Measurements from ENCODE around the gene KCNMB1.

KCNMB1 gene

GRCh38 chr5:170337045-170337733 is 52.0 kb downstream of the KCNMB1 start:
- DNase-seq (ENCODE audit: extremely low spot score): no peak
- POLR2A ChIA-PET: no interaction called here
- TF ChIP-seq SP1 (IDR thresholded peaks at IDR 0.05) (no peak), PKNOX1 (IDR thresholded peaks at IDR 0.05) (no peak), LEF1 (IDR thresholded peaks at IDR 0.05; ENCODE audit: borderline replicate concordance) (no peak), HDGF (IDR thresholded peaks at IDR 0.05; ENCODE audit: borderline replicate concordance) (no peak), ZNF384 (IDR thresholded peaks at IDR 0.05) (no peak), ELF4 (IDR thresholded peaks at IDR 0.05) (no peak), FOXA1 (IDR thresholded peaks at IDR 0.05) (no peak)
- CTCF ChIA-PET: no interaction called here

DNA sequence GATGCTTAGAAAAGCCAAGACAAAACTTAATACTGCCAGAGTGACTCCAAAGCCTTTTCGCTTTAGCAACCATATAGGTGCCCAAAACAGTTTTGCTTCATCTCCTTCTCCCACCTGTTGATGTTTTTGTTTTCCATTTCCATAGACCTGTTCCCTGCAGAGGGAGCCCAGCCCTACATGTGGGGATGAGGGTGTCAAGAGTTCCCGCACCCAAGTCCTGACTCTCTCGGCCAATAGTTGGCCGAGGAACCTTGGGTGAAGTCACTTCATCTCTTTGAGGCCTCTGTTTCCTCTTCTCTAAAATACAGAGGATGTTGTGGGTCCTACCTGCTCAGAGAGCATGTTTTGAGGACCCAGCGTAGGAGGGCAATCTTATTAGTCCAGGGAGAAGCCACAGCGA is 53.1 kb downstream of the KCNMB1 start:
- POLR2A ChIA-PET: no interaction called here
- no peak for DNase-seq (ENCODE audit: extremely low spot score)
- CTCF ChIA-PET: no interaction called here
- TF ChIP-seq ARNT (IDR thresholded peaks at IDR 0.05): no peak
- TF ChIP-seq FOXM1 (IDR thresholded peaks at IDR 0.05; ENCODE audit: borderline replicate concordance): no peak
- no peak for TF ChIP-seq FOXK2 (IDR thresholded peaks at IDR 0.05)
- TF ChIP-seq HDGF (IDR thresholded peaks at IDR 0.05; ENCODE audit: borderline replicate concordance): no peak
- no peak for TF ChIP-seq ELF4 (IDR thresholded peaks at IDR 0.05)
- no peak for TF ChIP-seq PKNOX1 (IDR thresholded peaks at IDR 0.05)

DNA sequence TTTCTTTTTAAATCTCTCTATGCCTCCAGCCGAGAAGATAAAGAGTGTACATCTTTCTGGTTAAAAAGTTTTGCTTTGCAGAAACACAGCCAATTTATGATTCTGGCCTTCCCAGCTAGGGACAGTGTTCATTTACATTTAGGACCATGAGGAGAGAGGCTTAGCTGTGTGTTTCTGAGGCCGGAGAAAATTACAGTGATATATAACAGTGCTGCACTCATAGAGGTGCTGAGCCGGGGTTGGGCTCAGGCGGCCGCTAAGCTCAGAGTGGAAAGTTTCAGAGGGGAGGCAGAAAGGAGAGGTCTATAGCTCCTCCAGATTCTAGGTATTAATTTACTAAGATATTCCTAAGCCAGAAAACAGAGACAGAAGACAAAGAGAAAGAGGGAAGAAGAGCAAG is 54.5 kb downstream of the KCNMB1 start:
- no peak for TF ChIP-seq ZNF384 (IDR thresholded peaks at IDR 0.05)
- TF ChIP-seq PKNOX1 (IDR thresholded peaks at IDR 0.05): no peak
- no peak for TF ChIP-seq SP1 (IDR thresholded peaks at IDR 0.05)
- no peak for TF ChIP-seq L3MBTL2 (conservative IDR thresholded peaks at IDR 0.05)
- TF ChIP-seq CTBP1 (IDR thresholded peaks at IDR 0.05; ENCODE audit: borderline replicate concordance): no peak
- TF ChIP-seq SUZ12 (IDR thresholded peaks at IDR 0.05): no peak
- TF ChIP-seq FOXK2 (IDR thresholded peaks at IDR 0.05): no peak
- TF ChIP-seq BHLHE40 (IDR thresholded peaks at IDR 0.05; ENCODE audit: borderline replicate concordance): no peak
- TF ChIP-seq LEF1 (IDR thresholded peaks at IDR 0.05; ENCODE audit: borderline replicate concordance): no peak
- TF ChIP-seq TARDBP (IDR thresholded peaks at IDR 0.05): no peak
- no peak for TF ChIP-seq ARNT (IDR thresholded peaks at IDR 0.05)
- no peak for TF ChIP-seq NFRKB (IDR thresholded peaks at IDR 0.05)
- no peak for TF ChIP-seq FOXA1 (IDR thresholded peaks at IDR 0.05)
- no peak for TF ChIP-seq HDGF (IDR thresholded peaks at IDR 0.05; ENCODE audit: borderline replicate concordance)
- TF ChIP-seq FOXM1 (IDR thresholded peaks at IDR 0.05; ENCODE audit: borderline replicate concordance): no peak
- CTCF ChIA-PET: interaction anchor here (1.0 to 2.0 kb wide), 2 partner anchors 13 to 107 kb away, joined by 3 to 9 read pairs; no protein-coding TSS in a partner anchor
- DNase-seq (ENCODE audit: extremely low spot score): no peak
- POLR2A ChIA-PET: no interaction called here

DNA sequence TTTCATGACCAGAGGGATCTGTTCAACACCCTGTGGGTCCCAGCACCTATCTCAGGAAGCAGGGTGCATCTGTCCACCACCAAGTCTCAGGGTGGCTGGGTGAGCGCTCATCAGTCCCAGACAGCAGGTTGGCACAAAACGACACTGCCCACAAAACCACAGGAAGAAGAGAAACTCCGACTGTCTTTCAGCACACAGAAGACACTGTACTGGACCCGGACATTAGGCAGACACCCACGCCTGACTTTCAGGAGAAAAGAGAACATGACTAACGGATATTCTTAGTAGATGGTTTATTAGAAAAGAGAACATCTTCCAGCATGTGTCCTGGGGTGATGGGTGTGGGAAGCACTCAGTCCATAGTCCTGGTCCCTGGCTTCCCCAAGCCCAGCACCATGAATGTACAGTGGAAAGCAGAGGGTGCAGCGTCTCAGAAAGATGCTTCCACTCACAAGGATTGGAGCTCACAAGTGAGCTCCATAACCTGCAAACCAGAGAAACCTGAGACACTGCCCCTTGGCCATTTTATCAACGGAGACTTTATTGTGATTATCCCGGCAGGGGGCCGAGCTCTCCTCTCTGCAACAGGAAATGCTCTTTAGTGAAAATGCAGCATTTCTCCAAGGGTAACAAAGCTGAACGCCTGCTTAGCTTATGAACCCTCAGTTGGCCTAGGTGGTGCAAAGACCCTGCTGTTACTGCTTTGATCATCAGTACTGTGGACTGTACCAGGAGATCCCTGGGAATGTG is 55.8 kb downstream of the KCNMB1 start:
- ChIA-PET POLR2A (no interaction called here), CTCF (interaction anchor here (1.1 to 2.0 kb wide), 3 partner anchors 67 to 106 kb away, joined by 3 to 9 read pairs (median 3); no protein-coding TSS in a partner anchor)
- no peak for TF ChIP-seq FOXM1 (IDR thresholded peaks at IDR 0.05; ENCODE audit: borderline replicate concordance)
- TF ChIP-seq ARNT (IDR thresholded peaks at IDR 0.05): no peak
- no peak for TF ChIP-seq SUZ12 (IDR thresholded peaks at IDR 0.05)
- no peak for TF ChIP-seq HDGF (IDR thresholded peaks at IDR 0.05; ENCODE audit: borderline replicate concordance)
- TF ChIP-seq NFRKB (IDR thresholded peaks at IDR 0.05): no peak
- TF ChIP-seq FOXA1 (IDR thresholded peaks at IDR 0.05): no peak
- TF ChIP-seq BHLHE40 (IDR thresholded peaks at IDR 0.05; ENCODE audit: borderline replicate concordance): no peak
- no peak for TF ChIP-seq CTBP1 (IDR thresholded peaks at IDR 0.05; ENCODE audit: borderline replicate concordance)
- TF ChIP-seq L3MBTL2 (conservative IDR thresholded peaks at IDR 0.05): no peak
- no peak for TF ChIP-seq SP1 (IDR thresholded peaks at IDR 0.05)
- no peak for TF ChIP-seq ZNF384 (IDR thresholded peaks at IDR 0.05)
- no peak for TF ChIP-seq FOXK2 (IDR thresholded peaks at IDR 0.05)
- TF ChIP-seq ELF4 (IDR thresholded peaks at IDR 0.05): no peak
- no peak for TF ChIP-seq TARDBP (IDR thresholded peaks at IDR 0.05)
- no peak for TF ChIP-seq PKNOX1 (IDR thresholded peaks at IDR 0.05)
- no peak for TF ChIP-seq LEF1 (IDR thresholded peaks at IDR 0.05; ENCODE audit: borderline replicate concordance)
- DNase-seq (ENCODE audit: extremely low spot score): peak; percentile 54

DNA sequence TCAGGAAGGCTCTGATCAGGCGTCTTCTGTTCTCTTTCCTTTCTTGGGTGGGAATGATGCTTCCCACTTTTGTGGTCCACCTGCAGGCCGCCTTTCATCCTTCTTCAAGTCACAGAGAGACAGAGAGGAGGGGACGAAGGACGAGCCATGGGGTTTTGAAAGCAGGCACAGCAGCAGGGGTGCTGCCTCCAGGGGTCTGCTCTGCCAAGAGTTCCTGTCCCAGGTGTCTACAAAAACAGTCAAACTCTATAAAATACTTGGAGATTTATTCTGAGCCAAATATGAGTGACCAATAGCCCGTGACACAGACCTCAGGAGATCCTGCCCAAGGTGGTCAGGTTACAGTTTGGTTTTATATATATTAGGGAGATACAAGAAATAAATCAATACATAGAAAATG is 57.1 kb downstream of the KCNMB1 start:
- POLR2A ChIA-PET: no interaction called here
- no peak for DNase-seq (ENCODE audit: extremely low spot score)
- CTCF ChIA-PET: no interaction called here
- TF ChIP-seq L3MBTL2 (conservative IDR thresholded peaks at IDR 0.05) (no peak), NFRKB (IDR thresholded peaks at IDR 0.05) (no peak), TARDBP (IDR thresholded peaks at IDR 0.05) (no peak), ZNF384 (IDR thresholded peaks at IDR 0.05) (no peak)

All from HEK293T (cell line).